Right cardiac atrium (tissue), 5 donors: Measurements from ENCODE around the gene TGDS. TPM values are rescaled to one million over a fixed set of nuclear protein-coding genes. Genes with fewer than 3 reads are reported as not detected.
A peak's percentile ranks its signal among the peaks of the same experiment; 100 is the strongest.
"Not testable (repeated sequence)": the region's sequence is repeated elsewhere in the genome, so short reads cannot be mapped to it uniquely, and the experiment has no call there.

Experiments used
- ATAC-seq, 2 donors: fragments of 200-7000 bp; cut with Tn5 transposase; one replicate each; pipeline versions ENCODE4 v1.8.0 to v1.9.1; 2020; ENCODE audit warnings: moderate library complexity in 2 of 2, mild to moderate bottlenecking in 1 of 2
- DNase-seq, 3 donors: peaks; one replicate each; pipeline ENCODE4 v3.0.0-alpha.2; 2020
- H3K27ac ChIP-seq: one replicate; pipeline ENCODE4 v1.5.1; 2013; ENCODE audit warnings: mild to moderate bottlenecking, low read length, control low read depth, moderate library complexity
- H3K27me3 ChIP-seq: one replicate; pipeline ENCODE4 v1.6.1; 2013; ENCODE audit not compliant: control insufficient read depth, insufficient read depth
- H3K4me1 ChIP-seq: one replicate; pipeline ENCODE4 v1.6.1; 2013; ENCODE audit warnings: low read length; ENCODE audit not compliant: control insufficient read depth, insufficient read depth
- H3K4me3 ChIP-seq: one replicate; pipeline ENCODE4 v1.5.1; 2013; ENCODE audit warnings: low read length, control low read depth
- H3K9me3 ChIP-seq: one replicate; pipeline ENCODE4 v1.6.1; 2013; ENCODE audit warnings: low read length; ENCODE audit not compliant: control insufficient read depth
- WGBS: extraction: QIAGEN DNeasy Blood & Tissue Kit; methylation state at CpG from one replicate; pipeline ENCODE4 v1.1.7; 2013; 5-methylcytosine and 5-hydroxymethylcytosine counted together
- intact Hi-C, 4 donors: fragments of 100-400 bp; cut with DNase I; formaldehyde crosslinking; loops; one replicate each; pipeline versions ENCODE4 v1.11.0 to v1.14.0; 2022 to 2023
- long read RNA-seq, 4 donors: library from polyadenylated mRNA; unstranded; transcript quantifications; one replicate each; pipeline ENCODE4 v2.0.0, GENCODE V29; 2020 to 2021
- polyA plus RNA-seq: library from polyadenylated mRNA; stranded (reverse); fragments of 200-250 nt; gene quantifications from one replicate; pipeline ENCODE4 v1.2.3, GENCODE V29; 2013
- total RNA-seq, 4 donors: library from RNA; stranded (reverse); fragmentation: NEBNext Ultra II Directional; extraction: Animal tissue kit (Norgen Biotek cat#: 25700); gene quantifications; one replicate each; pipeline ENCODE4 v1.2.1, GENCODE V29; 2021
- donor health status: healthy with polysubstance abuse.
- donor health status: DM: no; HTN: yes; CAD: no.
- donor health status: DM: no; HTN: no; CAD: no.
- donor health status: DM: no; HTN: yes; CAD: no; lungs with severe emphysema.
- donor health status: DM: yes; HTN: yes; CAD: no.

TGDS gene
- total RNA-seq (1 to 10 TPM; 5.2 to 5.8 (median 5.5) TPM), polyA plus RNA-seq (4.9 TPM)
- long read RNA-seq, donor 1, partial matches to known transcripts = 0 of 7 reads
- long read RNA-seq, donor 1, other reads (novel, unspliced or antisense) = 5 of 7 reads
- long read RNA-seq, donor 2, partial matches to known transcripts = 1 of 4 reads
- long read RNA-seq, donor 2, other reads (novel, unspliced or antisense) = 0 of 4 reads
- long read RNA-seq, donor 3, transcript TGDS-201 (12 exons, 1,905 nt) = major isoform, 7 of 10 reads
- long read RNA-seq, donor 3, partial matches to known transcripts = 1 of 10 reads
- long read RNA-seq, donor 3, other reads (novel, unspliced or antisense) = 2 of 10 reads
- long read RNA-seq, donor 4, partial matches to known transcripts = 0 of 3 reads
- long read RNA-seq, donor 4, other reads (novel, unspliced or antisense) = 3 of 3 reads

DNA sequence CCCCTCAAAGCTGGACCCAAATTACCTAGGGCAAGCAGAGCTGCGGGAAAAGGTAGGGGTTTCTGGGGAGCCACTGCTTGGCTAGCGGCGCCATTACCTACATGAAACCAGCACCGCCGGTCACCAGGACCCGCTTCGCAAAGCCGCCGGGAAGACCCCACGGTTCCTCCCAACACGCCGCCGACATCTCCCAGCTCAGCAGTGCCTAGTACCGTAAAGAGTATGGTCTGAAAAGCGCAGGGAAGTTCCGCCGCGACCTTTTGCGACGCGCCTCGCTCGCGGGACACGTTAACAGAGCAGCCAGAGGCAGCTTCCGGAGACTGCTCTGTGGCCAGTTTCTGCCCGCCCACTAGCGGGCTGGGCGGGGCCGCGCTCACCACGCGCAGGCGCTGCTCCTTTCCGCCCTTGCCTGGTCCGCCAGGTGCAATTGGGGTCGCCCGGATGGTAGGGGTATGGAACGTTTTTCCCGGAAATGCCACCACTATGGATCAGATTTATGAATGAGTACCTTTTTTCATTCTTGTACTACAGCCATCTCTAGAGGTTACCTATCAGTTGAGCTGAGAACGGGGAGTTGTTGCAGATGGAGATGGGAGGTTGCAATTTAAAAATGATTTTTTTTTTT is at the start of gene TGDS:
Gene TGDS, minus strand, starts transcription at position 203 of the 625 bp plus-strand sequence. Its CDS starts 16 bp downstream, at position 187.
- ATAC-seq (peak; percentile 99 to 100), DNase-seq (peak; percentile 94 to 97 (median 97))
- Histone ChIP-seq H3K27me3 (no peaks in the 10 kb centered on the region), H3K4me3 (peak within 1 kb of the TSS; percentile 74), H3K27ac (peak within 1 kb of the TSS; percentile 57), H3K9me3 (no peaks in the 10 kb centered on the region), H3K4me1 (no peaks in the 10 kb centered on the region)
- intact Hi-C loops = loop anchor here in 1 of 4 donors (10.0 kb wide), 1 partner anchor 51 kb away; no protein-coding TSS in a partner anchor
- under 1% methylated on average over 41 of the region's 41 CpGs for WGBS

- no peaks in the 10 kb centered on the region for H3K4me1 ChIP-seq
- H3K27ac ChIP-seq = no peak overlapping the region
- intact Hi-C loops = no loop called here
- 28% methylated on average over 3 of the region's 3 CpGs for WGBS
- no peaks in the 10 kb centered on the region for H3K27me3 ChIP-seq
- no peaks in the 10 kb centered on the region for H3K9me3 ChIP-seq
- no peak for DNase-seq
- no peak overlapping the region for H3K4me3 ChIP-seq
- ATAC-seq = peak; percentile 51 to 74
Observed at GRCh38 chr13:94641409-94641941, 45.5 kb upstream of the TGDS start.

DNA sequence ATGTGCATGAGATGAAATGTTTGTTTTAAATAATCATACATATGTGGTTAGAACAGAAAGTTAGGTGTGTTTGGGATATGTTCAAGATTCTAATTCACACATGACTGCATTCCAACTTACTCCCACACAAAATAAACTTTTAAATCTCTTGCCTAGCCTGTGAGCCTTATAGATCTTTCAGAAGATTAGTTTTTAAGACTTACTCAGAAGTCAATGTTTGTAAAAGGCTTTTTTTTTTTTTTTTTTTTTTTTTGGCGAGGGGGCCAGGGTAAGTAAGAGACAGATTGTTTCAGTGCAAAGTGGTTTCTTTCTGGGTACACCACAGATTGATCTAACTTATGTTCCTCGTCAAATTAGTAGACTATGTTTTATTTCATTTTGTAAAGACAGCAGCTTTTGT is 44.8 kb upstream of the TGDS start:
- Histone ChIP-seq H3K4me3 (no peak overlapping the region), H3K9me3 (no peaks in the 10 kb centered on the region), H3K27ac (no peak overlapping the region), H3K27me3 (no peaks in the 10 kb centered on the region), H3K4me1 (no peaks in the 10 kb centered on the region)
- intact Hi-C loops = no loop called here
- WGBS = 53% methylated on average over 2 of the region's 2 CpGs
- ATAC-seq (no peak), DNase-seq (no peak)

DNA sequence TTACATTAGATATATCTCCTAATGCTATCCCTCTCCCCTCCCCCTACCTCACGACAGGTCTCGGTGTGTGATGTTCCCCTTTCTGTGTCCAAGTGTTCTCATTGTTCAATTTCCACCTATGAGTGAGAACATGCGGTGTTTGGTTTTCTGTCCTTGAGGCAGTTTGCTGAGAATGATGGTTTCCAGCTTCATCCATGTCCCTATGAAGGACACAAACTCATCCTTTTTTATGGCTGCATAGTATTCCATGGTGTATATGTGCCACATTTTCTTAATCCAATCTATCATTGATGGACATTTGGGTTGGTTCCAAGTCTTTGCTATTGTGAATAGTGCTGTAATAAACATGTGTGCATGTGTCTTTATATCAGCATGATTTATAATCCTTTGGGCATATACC is 41.7 kb upstream of the TGDS start:
- ATAC-seq, H3K27ac ChIP-seq, H3K27me3 ChIP-seq, intact Hi-C loops, H3K9me3 ChIP-seq, H3K4me3 ChIP-seq, H3K4me1 ChIP-seq, DNase-seq: not testable (repeated sequence)
- WGBS = 100% methylated on average over 3 of the region's 3 CpGs

GRCh38 chr13:94636942-94637578 is 41.1 kb upstream of the TGDS start:
- ATAC-seq (no peak), DNase-seq (no peak)
- H3K27ac ChIP-seq = no peak overlapping the region
- WGBS = 89% methylated on average over 1 of the region's 1 CpG
- H3K4me1 ChIP-seq = no peaks in the 10 kb centered on the region
- intact Hi-C loops = no loop called here
- H3K27me3 ChIP-seq = no peaks in the 10 kb centered on the region
- H3K9me3 ChIP-seq = no peaks in the 10 kb centered on the region
- H3K4me3 ChIP-seq = no peak overlapping the region

DNA sequence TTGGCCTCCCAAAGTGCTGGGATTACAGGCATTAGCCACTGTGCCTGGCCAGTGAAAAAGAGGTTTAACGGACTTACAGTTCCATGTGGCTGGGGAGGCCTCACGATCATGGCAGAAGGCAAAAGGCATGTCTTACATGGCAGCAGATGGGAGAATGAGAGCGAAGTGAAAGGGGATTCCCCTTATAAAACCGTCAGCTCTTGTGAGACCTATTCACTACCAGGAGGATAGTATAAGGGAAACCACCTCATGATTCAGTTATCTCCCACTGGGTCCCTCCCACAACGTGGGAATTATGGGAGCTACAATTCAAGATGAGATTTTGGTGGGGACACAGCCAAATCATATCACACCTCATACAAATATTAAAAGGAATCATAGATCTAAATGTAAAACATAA is 40.1 kb upstream of the TGDS start:
- intact Hi-C loops, H3K27me3 ChIP-seq, ATAC-seq, H3K27ac ChIP-seq, H3K9me3 ChIP-seq, H3K4me1 ChIP-seq, DNase-seq, H3K4me3 ChIP-seq: not testable (repeated sequence)
- 83% methylated on average over 5 of the region's 5 CpGs for WGBS

GRCh38 chr13:94632226-94632980 is 36.5 kb upstream of the TGDS start:
- ATAC-seq (no peak), DNase-seq (no peak)
- Histone ChIP-seq H3K9me3 (no peaks in the 10 kb centered on the region), H3K4me3 (no peak overlapping the region), H3K27me3 (no peaks in the 10 kb centered on the region), H3K4me1 (no peaks in the 10 kb centered on the region), H3K27ac (no peak overlapping the region)
- WGBS = 97% methylated on average over 3 of the region's 3 CpGs
- intact Hi-C loops = no loop called here

- 41% methylated on average over 2 of the region's 2 CpGs for WGBS
- H3K4me3 ChIP-seq = no peak overlapping the region
- H3K27me3 ChIP-seq = no peaks in the 10 kb centered on the region
- DNase-seq (peak in 1 of 3 donors; percentile 38), ATAC-seq (no peak)
- H3K9me3 ChIP-seq = no peaks in the 10 kb centered on the region
- no peaks in the 10 kb centered on the region for H3K4me1 ChIP-seq
- no peak overlapping the region for H3K27ac ChIP-seq
- intact Hi-C loops = no loop called here
Observed at GRCh38 chr13:94630858-94631257, 34.9 kb upstream of the TGDS start.

- Histone ChIP-seq H3K4me3 (no peak overlapping the region), H3K27ac (no peak overlapping the region), H3K27me3 (no peaks in the 10 kb centered on the region), H3K4me1 (no peaks in the 10 kb centered on the region), H3K9me3 (no peaks in the 10 kb centered on the region)
- 86% methylated on average over 4 of the region's 4 CpGs for WGBS
- intact Hi-C loops = no loop called here
- ATAC-seq (no peak), DNase-seq (no peak)
Observed at GRCh38 chr13:94623316-94623715, 27.4 kb upstream of the TGDS start.

GRCh38 chr13:94622344-94622743 is 26.4 kb upstream of the TGDS start:
- WGBS = 96% methylated on average over 2 of the region's 2 CpGs
- intact Hi-C loops = no loop called here

More at GRCh38 chr13:94622344-94622743, 26.4 kb upstream of the TGDS start:
- ATAC-seq (no peak), DNase-seq (no peak)
- Histone ChIP-seq H3K9me3 (no peaks in the 10 kb centered on the region), H3K27me3 (no peaks in the 10 kb centered on the region), H3K4me1 (no peaks in the 10 kb centered on the region), H3K27ac (no peak overlapping the region), H3K4me3 (no peak overlapping the region)
